Stimulated activated CD8-positive, alpha-beta memory T cell treated with anti-CD3 and anti-CD28 coated beads, Interleukin-12 subunit alpha, Interleukin-12 subunit beta, amount 100 ng/mL, for 24 hours (primary cell): Measurements from ENCODE around the gene VDR.

Experiments used
- DNase-seq: peaks from one replicate; pipeline ENCODE4 v3.0.0-alpha.2; 2020; ENCODE audit errors: extremely low read depth

Gene VDR

DNA sequence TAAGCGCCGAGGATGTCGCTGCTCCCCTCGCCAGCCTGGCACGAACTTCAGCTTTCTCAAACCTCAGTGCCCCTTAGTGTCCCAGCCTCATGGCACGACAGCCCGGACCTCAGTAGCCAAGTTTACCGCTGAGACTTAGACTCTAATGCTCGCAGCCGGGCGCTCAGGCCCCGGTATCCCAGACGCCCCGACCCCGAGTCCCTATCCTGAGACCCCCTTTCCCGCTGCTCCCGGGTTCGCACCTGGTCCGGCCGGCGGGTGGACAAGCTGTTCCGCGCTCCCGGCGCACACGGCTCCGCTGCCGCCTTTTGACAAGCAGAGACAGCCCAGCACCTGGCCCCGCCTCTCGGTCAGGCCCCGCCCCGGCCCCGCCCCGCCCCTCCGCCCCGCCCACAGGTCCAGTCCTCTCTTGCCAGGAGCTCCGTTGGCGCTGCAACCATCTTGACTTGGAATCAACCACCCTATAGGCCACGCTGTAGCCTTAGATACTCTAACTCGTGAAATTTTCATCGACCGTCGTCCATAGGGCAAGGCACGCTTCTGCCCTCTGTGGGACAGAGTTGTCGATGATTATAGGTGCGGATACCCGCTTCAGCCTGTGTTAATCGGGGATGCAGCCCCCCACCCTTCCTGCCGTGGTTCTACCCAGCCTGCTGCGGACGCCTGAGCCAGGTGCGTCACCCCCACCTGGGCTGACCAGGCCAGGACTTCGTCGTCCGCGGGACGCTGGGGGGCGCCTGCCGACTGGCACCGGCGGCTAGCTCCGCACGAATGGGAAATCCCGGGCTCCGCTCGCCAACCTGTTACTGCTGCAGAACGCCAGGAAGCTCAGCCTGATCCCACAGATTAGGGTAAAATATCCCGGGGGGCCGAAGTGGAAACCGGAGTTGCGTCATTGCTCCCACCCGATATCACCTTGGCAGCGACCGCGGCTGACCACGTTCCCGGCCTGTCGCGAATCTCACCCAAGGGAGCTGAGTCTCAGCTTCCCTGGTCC lies at the start of gene VDR:
Gene VDR (minus strand): TSS at position 282 of the 997 bp plus-strand sequence. CDS start 25,881 bp downstream, outside the sequence.
- no peak for DNase-seq

- no peak for DNase-seq
These were observed 49.3 kb upstream of the VDR start for GRCh38 chr12:47954058-47954457.

- DNase-seq: no peak
These were observed 46.2 kb upstream of the VDR start for GRCh38 chr12:47950856-47951468.

GRCh38 chr12:47949441-47950341 lies 44.9 kb upstream of the VDR start:
- DNase-seq: peak; percentile 14

DNA sequence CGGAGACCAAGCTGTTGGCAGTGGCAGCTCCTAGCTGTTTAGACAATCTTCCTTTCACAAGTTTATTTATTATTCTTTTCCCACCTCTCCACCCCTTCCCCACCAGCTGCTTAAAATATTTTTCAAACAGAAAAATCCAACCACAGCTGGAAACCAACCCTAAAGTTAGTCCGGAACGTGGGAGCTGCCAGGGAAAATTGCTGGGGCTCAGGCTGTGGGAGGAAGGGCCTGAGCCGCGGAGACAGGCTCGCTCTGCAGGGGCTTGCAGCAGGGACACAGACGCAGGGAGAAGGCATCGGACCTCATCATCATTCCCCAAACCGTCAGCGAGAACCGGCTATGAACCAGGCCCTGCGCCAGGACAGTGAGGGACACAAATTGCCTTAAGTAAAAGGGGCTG lies 42.5 kb upstream of the VDR start:
- no peak for DNase-seq

- no peak for DNase-seq
These were observed 41.9 kb upstream of the VDR start for GRCh38 chr12:47946413-47947323.

- no peak for DNase-seq
These were observed 40.5 kb upstream of the VDR start for GRCh38 chr12:47945341-47945728.

DNA sequence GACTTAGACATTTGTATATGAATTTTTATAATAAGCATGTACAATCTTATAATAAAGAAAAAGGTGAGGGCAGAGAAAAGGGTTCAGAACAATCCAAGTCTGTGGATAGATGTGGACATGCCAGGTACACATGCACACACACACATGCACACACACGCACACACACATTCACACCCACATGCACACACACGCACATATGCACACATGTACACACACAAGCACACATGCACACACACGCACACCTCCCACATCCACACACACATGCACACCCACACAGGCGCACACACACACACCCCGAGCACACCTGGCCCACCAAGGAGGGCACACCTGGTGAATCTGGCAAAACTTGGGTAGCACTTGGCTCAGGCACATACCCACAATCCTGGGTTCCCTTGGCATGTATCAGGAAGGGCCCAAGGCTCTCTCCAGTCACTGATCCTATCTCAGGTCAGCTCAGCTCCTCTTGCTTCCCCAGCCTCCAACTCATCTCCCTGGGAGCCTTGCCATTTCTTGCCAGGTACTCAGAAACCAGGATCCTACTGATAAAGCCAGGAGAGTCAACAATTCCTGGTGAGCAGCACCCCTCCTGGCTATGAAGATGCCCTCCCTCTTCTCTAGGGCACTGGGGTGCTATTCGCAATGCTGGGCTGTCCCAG lies 40.0 kb upstream of the VDR start:
- no peak for DNase-seq

DNA sequence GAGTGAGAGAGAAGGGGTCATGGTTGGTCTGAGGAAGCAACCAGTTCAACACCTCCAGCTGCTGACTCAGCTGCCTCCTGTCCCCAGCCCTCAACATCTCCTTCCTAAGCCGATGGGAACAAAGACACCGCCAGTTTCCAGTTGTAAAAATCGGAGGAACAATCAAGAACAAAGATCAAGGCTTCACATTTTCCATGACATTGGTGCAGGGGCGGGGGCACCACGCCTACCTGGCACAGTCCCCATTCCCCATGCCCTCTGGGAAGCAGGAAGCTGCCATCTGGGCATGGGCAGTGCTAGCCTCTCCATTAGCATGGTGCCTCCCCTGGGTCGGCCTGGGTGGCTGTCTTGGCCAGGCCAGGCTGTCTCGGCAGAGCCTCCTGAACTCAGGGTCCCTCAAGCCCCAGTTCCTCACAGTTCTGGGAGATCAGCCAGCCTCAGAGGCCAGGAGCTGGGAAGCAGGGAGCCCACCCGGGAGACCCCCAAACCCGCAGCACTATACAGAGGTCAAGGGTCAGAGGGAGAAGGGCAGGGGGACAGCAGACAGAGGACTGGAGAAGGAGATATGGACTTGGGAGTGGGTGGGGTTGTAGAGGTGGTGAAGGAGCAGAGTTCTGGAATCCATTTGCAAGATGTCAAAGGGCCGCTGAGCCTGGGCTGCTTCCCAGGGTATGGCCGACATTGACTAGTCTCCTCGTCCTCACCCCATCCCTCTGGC lies 39.0 kb upstream of the VDR start:
- no peak for DNase-seq

GRCh38 chr12:47942614-47943225 lies 37.9 kb upstream of the VDR start:
- no peak for DNase-seq

GRCh38 chr12:47941871-47942613 lies 37.2 kb upstream of the VDR start:
- DNase-seq: no peak

- DNase-seq: no peak
These were observed 36.6 kb upstream of the VDR start for GRCh38 chr12:47941475-47941780.

DNA sequence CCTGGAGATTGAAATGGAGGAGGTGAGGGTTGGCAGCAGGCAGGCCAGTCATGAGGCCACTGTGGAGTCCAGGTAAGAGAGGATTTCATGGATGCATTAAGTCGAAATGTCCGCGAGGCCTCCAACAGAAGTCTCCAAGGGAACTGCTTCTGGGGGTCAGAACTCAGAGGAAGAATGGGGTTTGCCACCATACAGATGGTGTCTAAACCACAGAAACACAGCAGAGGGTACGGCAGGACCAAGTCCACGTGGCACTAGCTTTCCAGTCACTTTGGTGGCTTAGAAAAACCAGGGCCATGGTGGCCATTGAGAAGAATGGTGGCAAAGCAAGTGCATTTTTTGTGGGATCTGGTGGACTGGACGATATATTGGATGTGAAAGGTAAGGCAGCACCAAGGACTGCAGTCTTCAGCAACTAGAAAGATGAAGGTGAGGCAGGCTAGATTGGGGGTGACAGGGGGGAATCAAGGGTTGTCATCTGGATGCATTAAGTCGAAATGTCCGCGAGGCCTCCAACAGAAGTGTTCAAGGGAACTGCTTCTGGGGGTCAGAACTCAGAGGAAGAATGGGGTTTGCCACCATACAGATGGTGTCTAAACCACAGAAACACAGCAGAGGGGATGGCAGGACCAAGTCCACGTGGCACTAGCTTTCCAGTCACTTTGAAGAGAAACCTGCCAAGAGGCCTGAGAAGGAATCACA lies 36.1 kb upstream of the VDR start:
- DNase-seq: no peak

DNA sequence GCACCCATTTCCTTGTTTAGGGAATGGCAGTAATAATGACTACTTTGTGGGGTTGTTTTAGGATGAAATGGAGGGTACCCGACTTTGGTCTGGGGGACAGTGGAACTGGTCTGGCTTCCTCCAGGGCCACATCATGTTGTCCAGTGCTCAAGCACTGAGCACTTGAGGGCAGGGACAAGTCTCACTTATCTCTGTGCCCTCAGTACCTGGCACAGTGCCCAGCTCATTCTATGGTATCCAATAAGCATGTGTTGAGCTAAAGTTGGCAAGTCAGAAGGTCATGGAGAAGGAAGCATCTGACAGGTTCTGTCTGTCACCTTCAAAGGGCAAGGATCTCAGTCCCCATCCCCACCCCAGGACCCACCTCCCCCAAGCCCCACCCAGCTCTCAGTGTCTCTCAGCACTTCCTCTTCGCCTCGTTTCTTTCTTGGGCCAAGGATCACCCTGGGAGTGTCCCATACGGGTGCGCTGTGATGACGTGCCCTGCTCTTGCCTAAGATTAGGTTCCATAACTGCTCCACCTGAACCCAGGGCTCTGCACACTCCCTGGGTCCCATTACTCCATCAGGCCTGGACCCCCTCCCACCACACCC lies 34.3 kb upstream of the VDR start:
- DNase-seq: no peak

DNA sequence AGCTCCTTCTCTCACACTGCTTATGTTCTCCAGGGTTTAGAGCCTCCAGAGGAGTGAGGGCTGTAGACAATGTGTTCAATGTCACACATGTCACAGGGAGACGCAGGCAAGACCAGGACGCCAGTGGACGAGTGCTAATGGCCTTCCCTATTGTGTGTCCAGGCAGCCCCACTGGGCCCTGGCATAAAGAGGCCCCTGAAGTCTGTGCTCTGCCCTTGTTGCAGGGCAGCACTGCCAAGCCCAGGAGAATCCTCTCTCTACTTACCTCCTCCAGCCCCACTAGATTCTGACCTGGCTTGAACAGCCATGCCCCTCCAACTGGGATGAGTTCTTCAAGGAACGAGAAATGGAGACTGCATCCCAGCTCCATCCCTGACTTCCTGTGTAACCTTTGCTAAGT lies 33.8 kb upstream of the VDR start:
- no peak for DNase-seq

DNA sequence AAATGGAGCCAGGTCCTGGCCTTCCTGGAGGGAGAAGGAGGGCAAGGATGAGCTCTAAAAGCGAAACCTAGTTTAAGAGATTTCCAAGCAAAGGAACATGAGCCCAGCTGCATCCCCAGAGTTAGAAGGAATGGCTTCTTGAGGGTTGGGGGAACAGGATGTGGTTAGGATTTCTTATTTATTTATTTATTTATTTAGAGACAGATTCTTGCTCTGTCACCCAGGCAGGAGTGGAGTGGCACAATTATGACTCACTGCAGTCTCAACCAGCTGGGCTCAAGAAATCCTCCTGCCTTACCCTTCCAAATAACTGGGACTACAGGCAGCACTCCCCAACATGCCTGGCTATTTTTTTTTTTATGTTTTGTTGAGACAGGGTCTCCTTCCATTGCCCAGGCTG lies 33.3 kb upstream of the VDR start:
- DNase-seq: no peak

GRCh38 chr12:47935184-47935583 lies 30.4 kb upstream of the VDR start:
- no peak for DNase-seq

DNA sequence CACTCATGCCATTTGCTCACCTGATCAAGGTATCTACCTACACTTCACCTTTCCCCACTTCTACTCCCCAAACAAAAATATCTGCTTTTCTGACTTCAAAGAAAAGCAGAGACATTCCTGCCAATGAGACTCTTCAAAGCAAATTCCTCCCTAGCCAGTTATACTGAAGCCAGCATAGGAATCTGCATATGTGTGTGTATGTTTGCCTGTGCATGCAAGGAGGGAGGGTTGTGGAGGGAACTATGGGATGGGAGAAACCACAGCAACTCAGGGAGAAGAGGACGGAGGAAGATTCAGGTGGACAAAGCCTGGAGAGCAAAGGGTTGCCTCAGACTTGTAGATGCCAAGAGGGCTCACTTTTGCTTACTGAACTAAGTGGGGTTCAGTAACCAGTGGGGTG lies 26.4 kb upstream of the VDR start:
- no peak for DNase-seq
